GM23338 (cell line): ENCODE results near the gene ULK4. TPM values are rescaled to one million over a fixed set of nuclear protein-coding genes. Genes with fewer than 3 reads are reported as not detected.
A peak's percentile ranks its signal among the peaks of the same experiment; 100 is the strongest.

Experiments used
- ATAC-seq: fragments of 200-7000 bp; cut with Tn5 transposase; 3 replicates; pipeline ENCODE4 v1.9.1; 2020
- DNase-seq: peaks from one replicate; pipeline ENCODE4 v3.0.0-alpha.2; 2015; ENCODE audit warnings: low spot score
- H2AFZ ChIP-seq: fragments of 200-600 bp; sonication (generic); 2 replicates; pipeline ENCODE4 v1.8.0; 2016; ENCODE audit warnings: antibody characterized with exemption, mild to moderate bottlenecking, moderate library complexity
- H3F3A ChIP-seq: fragments of 200-600 bp; sonication (generic); replicated peaks from 2 replicates; pipeline ENCODE4 v1.8.0; 2017; ENCODE audit warnings: antibody characterized with exemption, mixed run types, low read depth
- H3K27ac ChIP-seq: fragments of 200-600 bp; sonication (generic); 2 replicates; pipeline ENCODE4 v1.6.1; 2016; ENCODE audit warnings: low read depth
- H3K27me3 ChIP-seq: fragments of 200-600 bp; sonication (generic); 2 replicates; pipeline ENCODE4 v1.8.0; 2016; ENCODE audit warnings: mild to moderate bottlenecking, mixed run types, moderate library complexity; ENCODE audit not compliant: insufficient read depth
- H3K36me3 ChIP-seq: fragments of 200-600 bp; sonication (generic); 2 replicates; pipeline ENCODE4 v1.8.0; 2016; ENCODE audit warnings: mild to moderate bottlenecking; ENCODE audit not compliant: insufficient read depth
- H3K4me1 ChIP-seq: fragments of 200-600 bp; sonication (generic); 2 replicates; pipeline ENCODE4 v1.8.0; 2016; ENCODE audit warnings: mild to moderate bottlenecking, moderate library complexity; ENCODE audit not compliant: insufficient read depth
- H3K4me2 ChIP-seq: fragments of 200-600 bp; sonication (generic); 2 replicates; pipeline ENCODE4 v1.7.1; 2017; ENCODE audit warnings: mixed run types
- H3K4me3 ChIP-seq: fragments of 200-600 bp; sonication (generic); 2 replicates; pipeline ENCODE4 v1.6.1; 2016; ENCODE audit warnings: mixed run types
- H3K79me2 ChIP-seq: fragments of 200-600 bp; sonication (generic); replicated peaks from 2 replicates; pipeline ENCODE4 v1.8.0; 2017; ENCODE audit warnings: mild to moderate bottlenecking; ENCODE audit not compliant: insufficient read depth
- H3K9me2 ChIP-seq: fragments of 200-600 bp; sonication (generic); 2 replicates; pipeline ENCODE4 v1.8.0; 2017; ENCODE audit not compliant: insufficient read depth
- H4K20me1 ChIP-seq: fragments of 200-600 bp; sonication (generic); replicated peaks from 2 replicates; pipeline ENCODE4 v1.8.0; 2017; ENCODE audit warnings: mild to moderate bottlenecking; ENCODE audit not compliant: insufficient read depth
- H3K27ac Mint-ChIP-seq: 2 replicates; pipeline ENCODE4 v1.8.0; 2020; ENCODE audit warnings: inconsistent platforms, mild to moderate bottlenecking, moderate library complexity, mixed read lengths
- H3K27me3 Mint-ChIP-seq: 3 replicates; pipeline ENCODE4 v1.8.0; 2022; ENCODE audit warnings: low read depth, mild to moderate bottlenecking, moderate library complexity, mixed read lengths, inconsistent platforms; ENCODE audit not compliant: insufficient read depth, poor library complexity
- H3K36me3 Mint-ChIP-seq: 3 replicates; pipeline ENCODE4 v1.8.0; 2021; ENCODE audit warnings: low read depth, mild to moderate bottlenecking, inconsistent platforms, moderate library complexity, mixed read lengths
- H3K4me1 Mint-ChIP-seq: 3 replicates; pipeline ENCODE4 v1.8.0; 2020; ENCODE audit warnings: mild to moderate bottlenecking, inconsistent platforms, mixed read lengths
- H3K4me3 Mint-ChIP-seq: 3 replicates; pipeline ENCODE4 v1.8.0; 2021; ENCODE audit warnings: moderate library complexity, mild to moderate bottlenecking, inconsistent platforms, mixed read lengths
- H3K9me3 Mint-ChIP-seq: 3 replicates; pipeline ENCODE4 v1.8.0; 2020; ENCODE audit warnings: moderate library complexity, mild to moderate bottlenecking, inconsistent platforms, mixed read lengths
- CREB1 ChIP-seq: fragments of 250-450 bp; sonication (Bioruptor Pico); IDR thresholded peaks from 2 replicates; pipeline ENCODE4 v1.5.0; 2020; ENCODE audit warnings: low read depth, mild to moderate bottlenecking, moderate library complexity
- EZH2 ChIP-seq: fragments of 200-600 bp; sonication (generic); IDR thresholded peaks from one replicate; pipeline ENCODE4 v1.8.0; 2017; ENCODE audit warnings: antibody characterized with exemption, mild to moderate bottlenecking, low read depth; ENCODE audit not compliant: unreplicated experiment
- EZH2phosphoT487 ChIP-seq: fragments of 200-600 bp; sonication (generic); IDR thresholded peaks from one replicate; pipeline ENCODE4 v1.8.1; 2018; ENCODE audit warnings: antibody characterized with exemption; ENCODE audit not compliant: unreplicated experiment
- JUNB ChIP-seq: IDR thresholded peaks from one replicate; pipeline ENCODE4 v1.6.1; 2016; ENCODE audit warnings: antibody characterized with exemption; ENCODE audit not compliant: unreplicated experiment
- POLR2AphosphoS5 ChIP-seq: IDR thresholded peaks from 2 replicates; pipeline ENCODE4 v1.6.1; 2016; ENCODE audit warnings: antibody characterized with exemption, low read depth
- REST ChIP-seq: IDR thresholded peaks from one replicate; pipeline ENCODE4 v1.6.1; 2018; ENCODE audit warnings: antibody characterized with exemption; ENCODE audit not compliant: unreplicated experiment
- STAT1 ChIP-seq: IDR thresholded peaks from one replicate; pipeline ENCODE4 v1.6.1; 2016; ENCODE audit warnings: antibody characterized with exemption; ENCODE audit not compliant: unreplicated experiment
- ZNF114 ChIP-seq: fragments of 250-450 bp; sonication (Bioruptor Pico); IDR thresholded peaks from 2 replicates; pipeline ENCODE4 v1.5.0; 2020; ENCODE audit warnings: mild to moderate bottlenecking, moderate library complexity
- ZNF331 ChIP-seq: fragments of 250-450 bp; sonication (Bioruptor Pico); IDR thresholded peaks from 2 replicates; pipeline ENCODE4 v1.5.0; 2020; ENCODE audit warnings: low read depth, mild to moderate bottlenecking, moderate library complexity
- polyA plus RNA-seq: library from polyadenylated mRNA; unstranded; fragments of >200 nt; fragmentation: Nextera tagmentation; extraction: Ambion mirVana; gene quantifications from 2 replicates; pipeline ENCODE4 v1.2.1, GENCODE V29; 2016
- total RNA-seq: library from RNA; depleted of rRNA; stranded (reverse); fragments of >200 nt; shearing (Covaris generic); gene quantifications from 2 replicates; pipeline ENCODE4 v1.2.3, GENCODE V29; 2014
- TF ChIP-seq, protein P1 (sequence below): IDR thresholded peaks from 2 replicates; pipeline ENCODE4 v1.6.1; 2016; ENCODE audit warnings: antibody characterized with exemption
- TF ChIP-seq, protein P2 (sequence below), 2 experiments: fragments of 200-600 bp in 1 of 2; sonication (generic) in 1 of 2; conservative IDR thresholded peaks; 2 replicates each; pipeline versions ENCODE4 v1.5.1 to v1.6.1; 2016 to 2017; ENCODE audit warnings: antibody characterized with exemption in 2 of 2, low read depth in 2 of 2, mild to moderate bottlenecking in 2 of 2, moderate library complexity in 1 of 2
- TF ChIP-seq, protein P3 (sequence below): fragments of 250-450 bp; sonication (Bioruptor Pico); IDR thresholded peaks from 2 replicates; pipeline ENCODE4 v1.5.0; 2020; ENCODE audit warnings: mild to moderate bottlenecking, moderate library complexity

ULK4 gene
- total and polyA plus RNA-seq, 2 experiments from 2014 or later, result 20.8 to 41.4 TPM

- H3F3A ChIP-seq, result no peaks in the 10 kb centered on the region
- Mint-ChIP-seq H3K27me3 (peaks cover 8% of the 10 kb centered on the region), H3K4me3 (no peak overlapping the region), H3K9me3 (peaks cover 19% of the 10 kb centered on the region), H3K27ac (no peak overlapping the region), H3K36me3 (peaks cover 21% of the 10 kb centered on the region), H3K4me1 (no peaks in the 10 kb centered on the region)
- no peak overlapping the region for H3K27ac ChIP-seq
- no peaks in the 10 kb centered on the region for H3K27me3 ChIP-seq
- no peaks in the 10 kb centered on the region for H3K9me2 ChIP-seq
- ATAC-seq (peak; percentile 73), DNase-seq (no peak)
- H3K4me2 ChIP-seq, result no peak overlapping the region
- peaks cover 4% of the 10 kb centered on the region; the same call in 1 of the 2 replicates for H3K36me3 ChIP-seq
- H3K79me2 ChIP-seq, result no peaks in the 10 kb centered on the region
- no peaks in the 10 kb centered on the region for H4K20me1 ChIP-seq
- TF ChIP-seq, protein P1, sequence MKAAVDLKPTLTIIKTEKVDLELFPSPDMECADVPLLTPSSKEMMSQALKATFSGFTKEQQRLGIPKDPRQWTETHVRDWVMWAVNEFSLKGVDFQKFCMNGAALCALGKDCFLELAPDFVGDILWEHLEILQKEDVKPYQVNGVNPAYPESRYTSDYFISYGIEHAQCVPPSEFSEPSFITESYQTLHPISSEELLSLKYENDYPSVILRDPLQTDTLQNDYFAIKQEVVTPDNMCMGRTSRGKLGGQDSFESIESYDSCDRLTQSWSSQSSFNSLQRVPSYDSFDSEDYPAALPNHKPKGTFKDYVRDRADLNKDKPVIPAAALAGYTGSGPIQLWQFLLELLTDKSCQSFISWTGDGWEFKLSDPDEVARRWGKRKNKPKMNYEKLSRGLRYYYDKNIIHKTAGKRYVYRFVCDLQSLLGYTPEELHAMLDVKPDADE, result no peak
- TF ChIP-seq, protein P2, sequence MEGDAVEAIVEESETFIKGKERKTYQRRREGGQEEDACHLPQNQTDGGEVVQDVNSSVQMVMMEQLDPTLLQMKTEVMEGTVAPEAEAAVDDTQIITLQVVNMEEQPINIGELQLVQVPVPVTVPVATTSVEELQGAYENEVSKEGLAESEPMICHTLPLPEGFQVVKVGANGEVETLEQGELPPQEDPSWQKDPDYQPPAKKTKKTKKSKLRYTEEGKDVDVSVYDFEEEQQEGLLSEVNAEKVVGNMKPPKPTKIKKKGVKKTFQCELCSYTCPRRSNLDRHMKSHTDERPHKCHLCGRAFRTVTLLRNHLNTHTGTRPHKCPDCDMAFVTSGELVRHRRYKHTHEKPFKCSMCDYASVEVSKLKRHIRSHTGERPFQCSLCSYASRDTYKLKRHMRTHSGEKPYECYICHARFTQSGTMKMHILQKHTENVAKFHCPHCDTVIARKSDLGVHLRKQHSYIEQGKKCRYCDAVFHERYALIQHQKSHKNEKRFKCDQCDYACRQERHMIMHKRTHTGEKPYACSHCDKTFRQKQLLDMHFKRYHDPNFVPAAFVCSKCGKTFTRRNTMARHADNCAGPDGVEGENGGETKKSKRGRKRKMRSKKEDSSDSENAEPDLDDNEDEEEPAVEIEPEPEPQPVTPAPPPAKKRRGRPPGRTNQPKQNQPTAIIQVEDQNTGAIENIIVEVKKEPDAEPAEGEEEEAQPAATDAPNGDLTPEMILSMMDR (conservative IDR thresholded peaks at IDR 0.05; ENCODE audit: low read depth in 2 of 2), result no peak
- no peak for TF ChIP-seq ZNF114
- TF ChIP-seq POLR2AphosphoS5, result no peak
- no peak for TF ChIP-seq REST
- TF ChIP-seq EZH2, result no peak
- TF ChIP-seq, protein P3, sequence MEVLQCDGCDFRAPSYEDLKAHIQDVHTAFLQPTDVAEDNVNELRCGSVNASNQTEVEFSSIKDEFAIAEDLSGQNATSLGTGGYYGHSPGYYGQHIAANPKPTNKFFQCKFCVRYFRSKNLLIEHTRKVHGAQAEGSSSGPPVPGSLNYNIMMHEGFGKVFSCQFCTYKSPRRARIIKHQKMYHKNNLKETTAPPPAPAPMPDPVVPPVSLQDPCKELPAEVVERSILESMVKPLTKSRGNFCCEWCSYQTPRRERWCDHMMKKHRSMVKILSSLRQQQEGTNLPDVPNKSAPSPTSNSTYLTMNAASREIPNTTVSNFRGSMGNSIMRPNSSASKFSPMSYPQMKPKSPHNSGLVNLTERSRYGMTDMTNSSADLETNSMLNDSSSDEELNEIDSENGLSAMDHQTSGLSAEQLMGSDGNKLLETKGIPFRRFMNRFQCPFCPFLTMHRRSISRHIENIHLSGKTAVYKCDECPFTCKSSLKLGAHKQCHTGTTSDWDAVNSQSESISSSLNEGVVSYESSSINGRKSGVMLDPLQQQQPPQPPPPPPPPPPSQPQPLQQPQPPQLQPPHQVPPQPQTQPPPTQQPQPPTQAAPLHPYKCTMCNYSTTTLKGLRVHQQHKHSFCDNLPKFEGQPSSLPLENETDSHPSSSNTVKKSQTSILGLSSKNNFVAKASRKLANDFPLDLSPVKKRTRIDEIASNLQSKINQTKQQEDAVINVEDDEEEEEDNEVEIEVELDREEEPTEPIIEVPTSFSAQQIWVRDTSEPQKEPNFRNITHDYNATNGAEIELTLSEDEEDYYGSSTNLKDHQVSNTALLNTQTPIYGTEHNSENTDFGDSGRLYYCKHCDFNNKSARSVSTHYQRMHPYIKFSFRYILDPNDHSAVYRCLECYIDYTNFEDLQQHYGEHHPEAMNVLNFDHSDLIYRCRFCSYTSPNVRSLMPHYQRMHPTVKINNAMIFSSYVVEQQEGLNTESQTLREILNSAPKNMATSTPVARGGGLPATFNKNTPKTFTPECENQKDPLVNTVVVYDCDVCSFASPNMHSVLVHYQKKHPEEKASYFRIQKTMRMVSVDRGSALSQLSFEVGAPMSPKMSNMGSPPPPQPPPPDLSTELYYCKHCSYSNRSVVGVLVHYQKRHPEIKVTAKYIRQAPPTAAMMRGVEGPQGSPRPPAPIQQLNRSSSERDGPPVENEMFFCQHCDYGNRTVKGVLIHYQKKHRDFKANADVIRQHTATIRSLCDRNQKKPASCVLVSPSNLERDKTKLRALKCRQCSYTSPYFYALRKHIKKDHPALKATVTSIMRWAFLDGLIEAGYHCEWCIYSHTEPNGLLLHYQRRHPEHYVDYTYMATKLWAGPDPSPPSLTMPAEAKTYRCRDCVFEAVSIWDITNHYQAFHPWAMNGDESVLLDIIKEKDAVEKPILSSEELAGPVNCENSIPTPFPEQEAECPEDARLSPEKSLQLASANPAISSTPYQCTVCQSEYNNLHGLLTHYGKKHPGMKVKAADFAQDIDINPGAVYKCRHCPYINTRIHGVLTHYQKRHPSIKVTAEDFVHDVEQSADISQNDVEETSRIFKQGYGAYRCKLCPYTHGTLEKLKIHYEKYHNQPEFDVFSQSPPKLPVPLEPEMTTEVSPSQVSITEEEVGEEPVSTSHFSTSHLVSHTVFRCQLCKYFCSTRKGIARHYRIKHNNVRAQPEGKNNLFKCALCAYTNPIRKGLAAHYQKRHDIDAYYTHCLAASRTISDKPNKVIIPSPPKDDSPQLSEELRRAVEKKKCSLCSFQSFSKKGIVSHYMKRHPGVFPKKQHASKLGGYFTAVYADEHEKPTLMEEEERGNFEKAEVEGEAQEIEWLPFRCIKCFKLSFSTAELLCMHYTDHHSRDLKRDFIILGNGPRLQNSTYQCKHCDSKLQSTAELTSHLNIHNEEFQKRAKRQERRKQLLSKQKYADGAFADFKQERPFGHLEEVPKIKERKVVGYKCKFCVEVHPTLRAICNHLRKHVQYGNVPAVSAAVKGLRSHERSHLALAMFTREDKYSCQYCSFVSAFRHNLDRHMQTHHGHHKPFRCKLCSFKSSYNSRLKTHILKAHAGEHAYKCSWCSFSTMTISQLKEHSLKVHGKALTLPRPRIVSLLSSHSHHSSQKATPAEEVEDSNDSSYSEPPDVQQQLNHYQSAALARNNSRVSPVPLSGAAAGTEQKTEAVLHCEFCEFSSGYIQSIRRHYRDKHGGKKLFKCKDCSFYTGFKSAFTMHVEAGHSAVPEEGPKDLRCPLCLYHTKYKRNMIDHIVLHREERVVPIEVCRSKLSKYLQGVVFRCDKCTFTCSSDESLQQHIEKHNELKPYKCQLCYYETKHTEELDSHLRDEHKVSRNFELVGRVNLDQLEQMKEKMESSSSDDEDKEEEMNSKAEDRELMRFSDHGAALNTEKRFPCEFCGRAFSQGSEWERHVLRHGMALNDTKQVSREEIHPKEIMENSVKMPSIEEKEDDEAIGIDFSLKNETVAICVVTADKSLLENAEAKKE, result no peak
- TF ChIP-seq CREB1 (CRISPR knock-in tag), result no peak
- no peak for TF ChIP-seq JUNB
- no peak for TF ChIP-seq EZH2phosphoT487
- TF ChIP-seq ZNF331 (CRISPR knock-in tag), result no peak
- TF ChIP-seq STAT1, result no peak
- no peaks in the 10 kb centered on the region for H3K4me1 ChIP-seq
- no peak overlapping the region for H2AFZ ChIP-seq
- no peak overlapping the region for H3K4me3 ChIP-seq
These were observed 142.7 kb downstream of the ULK4 start for GRCh38 chr3:41819236-41819635.
